Common myeloid progenitor, CD34-positive (primary cell): ENCODE measurements around the gene DLEC1. TPM values are rescaled to one million over a fixed set of nuclear protein-coding genes. Genes with fewer than 3 reads are reported as not detected.

Source experiments
- CTCF ChIA-PET: fragments of 350-600 bp; sonication (Branson Sonifier 250); formaldehyde crosslinking; loops from one replicate; lab custom pipeline; 2021; ENCODE audit warnings: antibody characterized with exemption; lab: Charles Lee
- POLR2A ChIA-PET: fragments of 350-600 bp; sonication (Branson Sonifier 250); formaldehyde crosslinking; loops from one replicate; lab custom pipeline; 2021; ENCODE audit warnings: antibody characterized with exemption; lab: Charles Lee
- DNase-seq, 3 donors: peaks; one replicate each; pipeline versions ENCODE4 v3.0.0 to v3.0.0-alpha.2; 2013
- H3K27ac ChIP-seq, 2 experiments: 1 replicate in 1 of 2; 2 replicates in 1 of 2; pipeline ENCODE4 v1.7.0; 2013; ENCODE audit warnings: inconsistent platforms in 2 of 2, low read length in 2 of 2, mild to moderate bottlenecking in 2 of 2, low read depth in 1 of 2, moderate library complexity in 1 of 2; ENCODE audit not compliant: severe bottlenecking in 2 of 2, insufficient read depth in 1 of 2, poor library complexity in 1 of 2
- H3K27me3 ChIP-seq, 5 experiments: replicated peaks in 2 of 5; 1 replicate in 3 of 5; 2 replicates in 2 of 5; pipeline versions ENCODE4 v1.6.1 to v1.7.0; 2013; ENCODE audit warnings: low read length in 4 of 5, mild to moderate bottlenecking in 2 of 5, moderate library complexity in 2 of 5, inconsistent platforms in 1 of 5; ENCODE audit not compliant: insufficient read depth in 5 of 5, control insufficient read depth in 4 of 5
- H3K36me3 ChIP-seq, 4 experiments: 1 replicate in 2 of 4; 2 replicates in 2 of 4; pipeline versions ENCODE4 v1.6.1 to v1.7.0; 2013; ENCODE audit warnings: low read length in 3 of 4, control low read depth in 1 of 4, mild to moderate bottlenecking in 1 of 4; ENCODE audit not compliant: control insufficient read depth in 4 of 4, insufficient read depth in 4 of 4
- H3K4me1 ChIP-seq, 4 experiments: 1 replicate in 3 of 4; 2 replicates in 1 of 4; pipeline versions ENCODE4 v1.6.1 to v1.7.1; 2013; ENCODE audit warnings: low read length in 3 of 4, mild to moderate bottlenecking in 3 of 4, control low read depth in 1 of 4, inconsistent platforms in 1 of 4, moderate library complexity in 1 of 4; ENCODE audit not compliant: control insufficient read depth in 4 of 4, insufficient read depth in 4 of 4; ENCODE audit errors: control extremely low read depth in 1 of 4
- H3K4me3 ChIP-seq, 7 experiments: 1 replicate in 4 of 7; 2 replicates in 3 of 7; pipeline versions ENCODE4 v1.5.1 to v1.7.0; 2013; ENCODE audit warnings: mild to moderate bottlenecking in 7 of 7, low read length in 6 of 7, moderate library complexity in 6 of 7, inconsistent platforms in 2 of 7, low read depth in 2 of 7, control low read depth in 1 of 7; ENCODE audit not compliant: insufficient read depth in 4 of 7, control insufficient read depth in 1 of 7; ENCODE audit errors: extremely low read depth in 1 of 7
- H3K9me3 ChIP-seq, 5 experiments: 1 replicate in 4 of 5; 2 replicates in 1 of 5; pipeline versions ENCODE4 v1.6.1 to v1.7.1; 2013; ENCODE audit warnings: low read length in 4 of 5, mild to moderate bottlenecking in 2 of 5, inconsistent platforms in 1 of 5, low read depth in 1 of 5, moderate library complexity in 1 of 5; ENCODE audit not compliant: control insufficient read depth in 4 of 5, insufficient read depth in 2 of 5; ENCODE audit errors: control extremely low read depth in 1 of 5
- WGBS: methylation state at CpG from one replicate; pipeline ENCODE4 v1.1.5; 2013; ENCODE audit not compliant: insufficient coverage; 5-methylcytosine and 5-hydroxymethylcytosine counted together
- polyA plus RNA-seq: library from polyadenylated mRNA; unstranded; fragments of 120-200 nt; gene quantifications from one replicate; pipeline ENCODE4 v1.2.1, GENCODE V29; 2013

Gene DLEC1, protein sequence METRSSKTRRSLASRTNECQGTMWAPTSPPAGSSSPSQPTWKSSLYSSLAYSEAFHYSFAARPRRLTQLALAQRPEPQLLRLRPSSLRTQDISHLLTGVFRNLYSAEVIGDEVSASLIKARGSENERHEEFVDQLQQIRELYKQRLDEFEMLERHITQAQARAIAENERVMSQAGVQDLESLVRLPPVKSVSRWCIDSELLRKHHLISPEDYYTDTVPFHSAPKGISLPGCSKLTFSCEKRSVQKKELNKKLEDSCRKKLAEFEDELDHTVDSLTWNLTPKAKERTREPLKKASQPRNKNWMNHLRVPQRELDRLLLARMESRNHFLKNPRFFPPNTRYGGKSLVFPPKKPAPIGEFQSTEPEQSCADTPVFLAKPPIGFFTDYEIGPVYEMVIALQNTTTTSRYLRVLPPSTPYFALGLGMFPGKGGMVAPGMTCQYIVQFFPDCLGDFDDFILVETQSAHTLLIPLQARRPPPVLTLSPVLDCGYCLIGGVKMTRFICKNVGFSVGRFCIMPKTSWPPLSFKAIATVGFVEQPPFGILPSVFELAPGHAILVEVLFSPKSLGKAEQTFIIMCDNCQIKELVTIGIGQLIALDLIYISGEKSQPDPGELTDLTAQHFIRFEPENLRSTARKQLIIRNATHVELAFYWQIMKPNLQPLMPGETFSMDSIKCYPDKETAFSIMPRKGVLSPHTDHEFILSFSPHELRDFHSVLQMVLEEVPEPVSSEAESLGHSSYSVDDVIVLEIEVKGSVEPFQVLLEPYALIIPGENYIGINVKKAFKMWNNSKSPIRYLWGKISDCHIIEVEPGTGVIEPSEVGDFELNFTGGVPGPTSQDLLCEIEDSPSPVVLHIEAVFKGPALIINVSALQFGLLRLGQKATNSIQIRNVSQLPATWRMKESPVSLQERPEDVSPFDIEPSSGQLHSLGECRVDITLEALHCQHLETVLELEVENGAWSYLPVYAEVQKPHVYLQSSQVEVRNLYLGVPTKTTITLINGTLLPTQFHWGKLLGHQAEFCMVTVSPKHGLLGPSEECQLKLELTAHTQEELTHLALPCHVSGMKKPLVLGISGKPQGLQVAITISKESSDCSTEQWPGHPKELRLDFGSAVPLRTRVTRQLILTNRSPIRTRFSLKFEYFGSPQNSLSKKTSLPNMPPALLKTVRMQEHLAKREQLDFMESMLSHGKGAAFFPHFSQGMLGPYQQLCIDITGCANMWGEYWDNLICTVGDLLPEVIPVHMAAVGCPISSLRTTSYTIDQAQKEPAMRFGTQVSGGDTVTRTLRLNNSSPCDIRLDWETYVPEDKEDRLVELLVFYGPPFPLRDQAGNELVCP (N-terminal part only)
- polyA plus RNA-seq, result 0.16 TPM

DNA sequence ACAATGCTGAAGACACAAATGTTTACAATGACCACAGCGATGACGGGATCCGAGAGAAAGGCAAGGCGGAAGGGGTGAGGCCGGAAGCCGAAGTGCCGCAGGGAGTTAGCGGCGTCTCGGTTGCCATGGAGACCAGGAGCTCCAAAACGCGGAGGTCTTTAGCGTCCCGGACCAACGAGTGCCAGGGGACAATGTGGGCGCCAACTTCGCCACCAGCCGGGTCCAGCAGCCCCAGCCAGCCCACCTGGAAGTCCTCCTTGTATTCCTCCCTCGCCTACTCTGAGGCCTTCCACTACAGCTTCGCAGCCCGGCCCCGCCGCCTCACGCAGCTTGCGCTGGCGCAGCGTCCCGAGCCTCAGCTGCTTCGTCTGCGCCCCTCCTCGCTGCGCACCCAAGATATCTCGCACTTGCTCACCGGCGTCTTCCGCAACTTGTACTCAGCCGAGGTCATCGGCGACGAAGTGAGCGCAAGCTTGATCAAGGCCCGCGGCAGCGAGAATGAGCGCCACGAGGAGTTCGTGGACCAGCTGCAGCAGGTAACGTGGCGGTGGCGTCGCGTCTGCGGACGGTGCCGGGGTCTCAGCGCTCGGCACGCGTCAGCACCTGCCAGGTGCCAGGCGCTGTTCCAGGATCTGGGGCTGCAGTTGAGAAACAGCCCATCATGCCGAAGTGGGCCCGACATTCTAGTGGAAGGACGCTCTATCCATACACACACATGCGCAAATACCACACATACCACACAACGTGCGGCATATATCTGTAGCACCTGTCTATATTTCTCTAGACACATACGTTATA is at the start of gene DLEC1:
TSS of gene DLEC1 (plus strand) at position 108 of the 798 bp plus-strand sequence. CDS start at position 126, 18 bp downstream.
- Histone ChIP-seq H3K4me1 (peaks cover 7 to 25% (median 21%) of the 10 kb centered on the region in 4 experiments), H3K27ac (no peak within 1 kb of the TSS), H3K4me3 (peak within 1 kb of the TSS in 6 of 7 experiments; percentile 34 to 72 (median 58)), H3K36me3 (no peaks in the 10 kb centered on the region), H3K9me3 (no peaks in the 10 kb centered on the region), H3K27me3 (no peaks in the 10 kb centered on the region)
- CTCF ChIA-PET, result interaction anchor here (0.8 to 2.2 kb wide), 5 partner anchors 34 to 65 kb away, joined by 3 to 8 read pairs (median 3); no protein-coding TSS in a partner anchor
- POLR2A ChIA-PET, result no interaction called here
- peak; percentile 71 to 87 (median 86) for DNase-seq
- WGBS, result under 1% methylated on average over 64 of the region's 67 CpGs

DNA sequence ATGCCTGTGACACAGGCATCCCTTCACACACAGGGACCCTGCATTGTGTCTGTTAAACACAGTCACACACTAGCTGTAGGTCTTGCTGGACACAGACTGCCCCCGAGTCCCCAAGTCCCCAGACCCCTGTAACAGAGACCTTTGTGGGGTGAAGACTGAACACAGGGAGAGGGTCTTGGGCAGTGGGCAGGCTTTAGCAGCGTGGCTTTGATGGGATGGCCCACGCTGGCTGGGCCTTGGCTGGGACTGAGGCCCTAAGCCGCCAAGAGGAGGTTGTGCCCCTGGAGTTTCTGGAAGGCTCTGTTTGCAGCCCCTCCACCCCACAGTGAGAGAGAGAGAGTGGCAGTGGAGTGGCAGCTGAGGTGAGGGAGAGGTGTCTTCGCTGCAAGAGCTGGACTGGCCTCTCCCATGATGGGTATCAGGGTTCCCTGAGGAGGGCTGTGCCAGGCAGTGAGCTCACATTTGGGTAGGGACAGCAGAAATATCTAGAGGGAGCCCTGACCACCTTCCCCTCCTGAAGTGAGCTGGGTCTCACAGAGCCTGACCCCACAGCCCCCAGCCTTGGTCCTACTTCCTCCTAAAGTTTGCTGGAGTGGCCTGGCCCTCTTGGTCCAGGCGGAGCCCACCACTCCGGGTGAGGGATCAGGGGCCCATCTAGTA is 49.1 kb upstream of the DLEC1 start:
- POLR2A ChIA-PET, result no interaction called here
- peaks cover 0 to 28% (median 16%) of the 10 kb centered on the region in 4 experiments for H3K4me1 ChIP-seq
- no peak for DNase-seq
- 96% methylated on average over 3 of the region's 7 CpGs for WGBS
- CTCF ChIA-PET, result interaction anchor here (1.0 to 1.3 kb wide), 2 partner anchors 9 to 14 kb away, joined by 3 to 4 read pairs; no protein-coding TSS in a partner anchor
- no peak overlapping the region for H3K4me3 ChIP-seq
- H3K9me3 ChIP-seq, result no peaks in the 10 kb centered on the region
- H3K36me3 ChIP-seq, result peaks cover 0 to under 1% (median 0%) of the 10 kb centered on the region in 4 experiments
- no peak overlapping the region for H3K27ac ChIP-seq
- H3K27me3 ChIP-seq, result no peaks in the 10 kb centered on the region

DNA sequence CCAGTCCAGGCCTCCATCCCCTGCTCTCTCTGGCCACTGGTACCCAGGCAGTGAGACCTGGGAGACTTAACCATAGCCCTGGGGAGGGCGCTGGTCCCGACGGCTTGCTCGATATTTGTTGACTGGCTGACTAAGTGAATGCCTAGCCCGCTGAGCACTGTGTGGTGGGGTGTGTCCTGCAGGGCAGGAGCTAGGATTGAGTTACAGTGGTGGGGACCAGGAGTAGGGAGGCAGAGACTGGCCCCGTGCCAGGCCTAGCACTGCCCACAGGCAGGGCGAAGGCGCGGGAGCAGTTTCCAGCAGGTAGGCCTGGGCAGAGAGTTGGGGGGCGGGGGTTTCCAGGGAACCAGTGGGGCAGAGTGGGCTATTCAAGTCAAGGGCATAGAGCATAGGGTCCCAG is 48.5 kb upstream of the DLEC1 start, which contains the start of gene VILL:
TSS of gene VILL (plus strand) at position 260 of the 400 bp plus-strand sequence. CDS start 2,887 bp downstream, outside the sequence.
- Histone ChIP-seq H3K9me3 (no peaks in the 10 kb centered on the region), H3K4me1 (peaks cover 0 to 34% (median 19%) of the 10 kb centered on the region in 4 experiments), H3K4me3 (no peak within 1 kb of the TSS), H3K36me3 (peaks cover 0 to 3% (median 2%) of the 10 kb centered on the region in 4 experiments), H3K27me3 (no peaks in the 10 kb centered on the region), H3K27ac (no peak within 1 kb of the TSS)
- POLR2A ChIA-PET, result no interaction called here
- no peak for DNase-seq
- CTCF ChIA-PET, result interaction anchor here (1.0 to 1.3 kb wide), 2 partner anchors 10 to 13 kb away, joined by 3 to 4 read pairs; no protein-coding TSS in a partner anchor
- 99% methylated on average over 8 of the region's 10 CpGs for WGBS

DNA sequence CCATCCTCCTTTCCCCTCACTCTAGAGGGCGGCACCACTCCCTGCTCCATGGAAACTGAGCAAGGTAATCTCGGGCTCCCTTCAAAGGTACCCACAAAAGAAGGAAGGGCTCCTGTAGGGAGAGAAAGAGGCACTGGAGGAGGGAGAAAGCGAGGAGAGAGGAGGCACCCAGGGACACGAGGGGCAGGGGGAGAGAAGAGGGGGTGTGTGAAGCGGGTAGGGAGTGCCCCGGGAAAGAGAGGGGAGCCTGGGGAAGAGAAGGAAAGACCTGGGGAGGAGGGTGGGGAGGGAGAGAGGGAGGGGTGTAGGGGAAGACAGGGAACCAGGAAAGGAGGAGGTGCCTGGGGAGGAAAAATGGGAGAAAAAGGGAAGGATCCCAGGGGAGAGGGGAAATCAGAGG is 47.9 kb upstream of the DLEC1 start:
- Histone ChIP-seq H3K4me1 (peaks cover 0 to 36% (median 20%) of the 10 kb centered on the region in 4 experiments), H3K27me3 (no peaks in the 10 kb centered on the region), H3K9me3 (no peaks in the 10 kb centered on the region), H3K36me3 (peaks cover 2 to 9% (median 8%) of the 10 kb centered on the region in 4 experiments), H3K4me3 (no peak overlapping the region), H3K27ac (no peak overlapping the region)
- ChIA-PET CTCF (no interaction called here), POLR2A (no interaction called here)
- no peak for DNase-seq
- 73% methylated on average over 5 of the region's 6 CpGs for WGBS

DNA sequence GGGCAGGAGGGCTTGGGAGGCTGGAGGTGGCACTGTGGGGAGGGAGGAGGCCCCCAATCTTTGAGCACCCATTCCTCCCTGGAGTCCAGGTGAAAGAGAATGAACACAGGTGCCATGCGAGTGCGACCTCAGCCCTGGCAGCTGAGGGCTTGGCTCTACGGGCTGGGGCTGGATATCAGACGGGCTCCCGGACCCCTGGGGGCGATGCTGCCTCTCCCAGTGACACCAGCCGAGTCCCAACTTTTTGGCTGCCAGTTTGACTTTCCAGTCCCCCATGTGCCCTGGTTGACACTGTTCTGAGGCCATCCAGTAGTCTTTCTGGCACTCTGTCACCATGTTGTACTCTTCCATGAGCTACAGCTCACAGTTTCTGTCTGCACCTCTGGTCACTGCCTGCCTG is 47.2 kb upstream of the DLEC1 start:
- Histone ChIP-seq H3K36me3 (peaks cover 3 to 12% (median 11%) of the 10 kb centered on the region in 4 experiments), H3K4me1 (peaks cover 0 to 33% (median 18%) of the 10 kb centered on the region in 4 experiments), H3K27me3 (no peaks in the 10 kb centered on the region), H3K9me3 (no peaks in the 10 kb centered on the region), H3K27ac (no peak overlapping the region), H3K4me3 (no peak overlapping the region)
- no peak for DNase-seq
- CTCF ChIA-PET, result interaction anchor here (1.1 to 2.8 kb wide), 2 partner anchors 10 to 17 kb away, joined by 3 to 9 read pairs; no protein-coding TSS in a partner anchor
- WGBS, result 96% methylated on average over 6 of the region's 7 CpGs
- POLR2A ChIA-PET, result interaction anchor here (0.6 kb wide), 1 partner anchor 974 kb away, joined by 4 read pairs; no protein-coding TSS in a partner anchor
